NCI-H524 (cell line): ENCODE results near the gene TFF2.
A peak's percentile ranks its signal among the peaks of the same experiment; 100 is the strongest.

Experiments
- DNase-seq, 2 experiments: peaks; one replicate each; lab custom pipeline; 2025; lab: John Stamatoyannopoulos, UW

Gene TFF2

GRCh38 chr21:42384156-42384945, 33.6 kb upstream of the TFF2 start:
- no peak for DNase-seq

GRCh38 chr21:42383331-42383730, 32.5 kb upstream of the TFF2 start:
- DNase-seq = no peak

- no peak for DNase-seq
Measured at GRCh38 chr21:42382915-42383314, 32.1 kb upstream of the TFF2 start.

- DNase-seq = peak; percentile 56 to 80
Measured at GRCh38 chr21:42381347-42381984, 30.7 kb upstream of the TFF2 start.

- no peak for DNase-seq
Measured at GRCh38 chr21:42379426-42380215, 28.8 kb upstream of the TFF2 start.

GRCh38 chr21:42378418-42378817, 27.6 kb upstream of the TFF2 start:
- DNase-seq = no peak

- DNase-seq = no peak
Measured at GRCh38 chr21:42377951-42378340, 27.2 kb upstream of the TFF2 start.

- DNase-seq = no peak
Measured at GRCh38 chr21:42377211-42377950, 26.6 kb upstream of the TFF2 start.

- DNase-seq = no peak
Measured at GRCh38 chr21:42376338-42376982, 25.7 kb upstream of the TFF2 start.

- DNase-seq = no peak
Measured at GRCh38 chr21:42375966-42376337, 25.2 kb upstream of the TFF2 start.

GRCh38 chr21:42375506-42375905, 24.7 kb upstream of the TFF2 start:
- DNase-seq = no peak

GRCh38 chr21:42374864-42375499, 24.2 kb upstream of the TFF2 start:
- DNase-seq = peak; percentile 41 to 73

GRCh38 chr21:42374457-42374856, 23.7 kb upstream of the TFF2 start:
- DNase-seq = no peak

GRCh38 chr21:42373908-42374455, 23.2 kb upstream of the TFF2 start:
- no peak for DNase-seq

GRCh38 chr21:42373196-42373907, 22.6 kb upstream of the TFF2 start:
- no peak for DNase-seq

- DNase-seq = no peak
Measured at GRCh38 chr21:42370894-42371654, 20.3 kb upstream of the TFF2 start.

GRCh38 chr21:42369821-42370220, 19.0 kb upstream of the TFF2 start:
- DNase-seq = no peak

GRCh38 chr21:42367367-42368165, 16.8 kb upstream of the TFF2 start:
- peak in 1 of 2 experiments; percentile 16 for DNase-seq
